ENCODE results near the gene C1QTNF7.

The C1QTNF7 gene, protein sequence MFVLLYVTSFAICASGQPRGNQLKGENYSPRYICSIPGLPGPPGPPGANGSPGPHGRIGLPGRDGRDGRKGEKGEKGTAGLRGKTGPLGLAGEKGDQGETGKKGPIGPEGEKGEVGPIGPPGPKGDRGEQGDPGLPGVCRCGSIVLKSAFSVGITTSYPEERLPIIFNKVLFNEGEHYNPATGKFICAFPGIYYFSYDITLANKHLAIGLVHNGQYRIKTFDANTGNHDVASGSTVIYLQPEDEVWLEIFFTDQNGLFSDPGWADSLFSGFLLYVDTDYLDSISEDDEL

DNA sequence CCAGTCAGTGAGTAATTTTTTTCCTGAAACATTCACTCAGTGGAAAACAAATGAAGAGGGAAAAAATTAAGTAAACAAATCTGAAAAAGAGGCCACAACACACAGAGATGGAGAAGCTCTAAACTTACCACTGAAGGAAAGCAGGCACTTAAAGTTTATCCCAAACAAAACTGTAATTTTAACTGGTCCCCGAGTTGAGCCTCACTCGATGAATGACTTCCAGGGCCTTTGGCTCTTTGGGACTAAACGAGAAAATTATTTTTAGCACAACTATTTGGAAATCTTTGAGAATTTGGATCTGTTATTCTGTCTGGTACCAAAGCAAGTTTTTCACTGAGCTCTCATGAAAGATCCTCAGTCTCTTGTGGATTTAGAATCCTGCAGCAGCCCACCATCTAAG is at the start of gene C1QTNF7:
Gene C1QTNF7, plus strand, starts transcription at position 333 of the 400 bp plus-strand sequence. CDS start 7,711 bp downstream, outside the sequence.
- DNase-seq (ENCODE audit: low read depth in 2 of 2), result no peak

DNA sequence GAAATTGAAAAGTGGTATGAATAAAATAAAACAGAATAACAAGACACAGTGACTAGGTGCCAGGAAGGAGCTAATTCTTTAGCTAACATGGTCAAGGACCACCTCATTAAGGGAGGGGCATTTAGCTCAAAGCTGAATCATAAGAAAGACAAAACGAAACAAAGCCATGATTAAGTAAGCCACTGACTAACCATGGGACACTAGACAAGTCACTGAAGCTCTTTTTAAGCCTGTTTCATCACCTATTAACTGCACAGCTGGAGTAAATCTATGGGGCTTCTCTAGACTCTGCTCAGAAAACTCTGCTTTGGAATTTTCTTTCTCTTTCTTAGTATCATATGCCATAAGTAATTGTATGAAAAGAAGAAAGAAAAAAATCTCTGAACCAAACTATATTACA is 49.8 kb upstream of the C1QTNF7 start:
- DNase-seq (ENCODE audit: low read depth in 2 of 2), result no peak

DNA sequence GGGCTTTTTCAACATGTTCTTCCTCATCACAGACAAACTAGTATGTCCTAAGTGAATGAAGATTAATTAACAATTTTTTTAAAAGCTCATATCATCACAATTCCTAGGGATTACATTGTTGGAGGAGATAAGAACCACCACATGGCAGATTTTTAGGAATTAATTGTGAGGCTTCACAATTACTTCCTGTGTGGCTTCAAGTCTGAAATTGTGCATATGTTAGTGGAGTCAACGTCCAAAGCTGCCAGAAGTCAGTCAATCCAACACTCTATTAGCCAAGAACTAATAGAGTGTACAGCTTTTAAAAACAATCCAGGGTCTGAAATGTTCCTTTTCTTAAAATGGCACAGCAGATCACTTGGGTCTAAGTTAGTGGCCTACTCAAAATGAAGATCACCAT is 49.3 kb upstream of the C1QTNF7 start:
- DNase-seq (ENCODE audit: low read depth in 2 of 2), result no peak

DNA sequence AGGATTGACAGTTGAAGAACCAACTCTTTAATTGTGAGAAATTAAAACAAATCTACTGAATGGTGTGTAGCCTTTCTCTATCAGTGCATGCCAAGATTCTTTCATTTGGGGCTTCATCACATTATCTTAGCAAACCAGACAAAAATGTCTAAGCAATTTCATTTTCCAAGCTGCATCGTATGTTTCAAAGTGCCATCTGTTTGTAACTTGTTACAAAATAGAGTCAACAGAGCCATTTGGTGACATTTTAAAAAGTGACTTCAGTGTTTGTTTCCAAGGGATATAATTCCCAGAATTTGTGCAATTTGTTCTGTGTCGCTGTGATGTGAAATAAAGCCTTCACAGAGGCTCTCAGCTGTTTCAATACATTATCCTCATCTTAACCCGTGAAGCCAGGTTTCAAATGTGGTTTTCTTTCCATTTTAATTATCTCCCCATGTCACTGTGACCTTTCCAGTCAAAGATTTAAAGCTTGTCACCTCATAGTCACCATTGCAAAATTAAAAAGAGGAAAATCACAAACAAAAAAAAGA is 46.0 kb upstream of the C1QTNF7 start:
- no peak for DNase-seq (ENCODE audit: low read depth in 2 of 2)

DNA sequence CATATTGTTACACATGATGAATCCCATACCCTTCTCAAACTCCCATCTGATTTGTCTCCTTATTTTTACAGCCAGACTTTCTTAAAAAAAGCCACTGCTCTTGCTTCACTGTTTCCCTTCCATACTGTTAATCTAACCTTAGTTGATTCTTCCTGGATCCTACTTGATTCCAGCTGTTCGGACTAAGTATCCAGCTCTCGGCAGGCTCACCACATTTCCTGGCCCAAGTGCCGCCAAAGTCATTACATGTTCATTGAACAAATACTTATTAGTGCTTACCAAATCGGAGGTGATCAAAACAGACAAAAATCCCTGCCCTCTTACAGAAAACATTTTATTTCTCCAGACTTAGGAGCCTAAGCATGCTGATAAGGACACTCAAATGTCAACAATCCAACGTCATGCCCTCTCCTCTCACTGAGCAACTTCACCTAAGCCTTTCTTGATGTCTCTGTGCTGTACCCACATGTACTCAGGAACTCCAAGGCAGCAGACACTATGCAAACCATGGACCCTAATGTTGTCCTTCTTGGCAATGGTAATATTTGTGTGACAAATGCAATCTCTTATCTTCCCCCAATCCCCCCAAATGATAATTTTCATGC is 45.1 kb upstream of the C1QTNF7 start:
- no peak for DNase-seq (ENCODE audit: low read depth in 2 of 2)

DNA sequence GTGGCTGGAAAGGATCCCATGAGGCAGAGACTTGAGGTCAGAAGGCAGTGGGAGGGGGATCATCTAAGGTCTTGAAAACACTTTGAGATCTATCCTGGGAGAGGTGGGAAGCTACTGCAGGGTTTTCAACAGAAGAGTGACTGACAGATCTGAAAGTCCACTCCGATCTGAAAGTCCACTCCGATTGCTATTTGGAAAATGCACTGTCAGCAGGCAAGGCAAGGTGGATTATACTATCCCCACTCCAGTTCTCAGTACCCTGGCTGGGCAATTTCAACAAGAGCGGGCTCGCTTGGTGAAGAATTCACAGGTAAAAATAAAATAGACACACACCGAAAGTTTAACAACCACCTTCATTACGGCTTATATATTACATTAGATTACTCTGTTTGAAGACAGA is 42.3 kb upstream of the C1QTNF7 start:
- no peak for DNase-seq (ENCODE audit: low read depth in 2 of 2)

DNA sequence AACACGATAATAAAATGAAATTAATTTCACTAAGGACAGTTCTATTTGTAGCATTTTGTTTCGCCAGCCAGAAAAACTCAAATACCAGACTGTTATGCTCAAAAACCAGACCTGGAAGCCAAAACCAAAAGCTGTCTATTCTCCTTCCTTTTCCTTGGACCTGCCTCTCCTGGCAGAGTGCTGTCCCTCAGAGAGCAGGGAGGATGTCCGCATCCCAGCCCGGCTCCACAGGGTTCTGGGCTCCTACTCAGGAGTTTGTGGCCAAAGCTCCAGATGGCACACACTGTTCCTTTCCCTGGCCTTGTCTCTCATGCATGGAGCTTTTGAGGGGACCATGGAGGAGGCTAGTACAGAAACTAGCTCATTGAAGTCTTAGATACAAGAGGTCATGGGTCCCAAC is 41.9 kb upstream of the C1QTNF7 start:
- DNase-seq (ENCODE audit: low read depth in 2 of 2), result no peak

DNA sequence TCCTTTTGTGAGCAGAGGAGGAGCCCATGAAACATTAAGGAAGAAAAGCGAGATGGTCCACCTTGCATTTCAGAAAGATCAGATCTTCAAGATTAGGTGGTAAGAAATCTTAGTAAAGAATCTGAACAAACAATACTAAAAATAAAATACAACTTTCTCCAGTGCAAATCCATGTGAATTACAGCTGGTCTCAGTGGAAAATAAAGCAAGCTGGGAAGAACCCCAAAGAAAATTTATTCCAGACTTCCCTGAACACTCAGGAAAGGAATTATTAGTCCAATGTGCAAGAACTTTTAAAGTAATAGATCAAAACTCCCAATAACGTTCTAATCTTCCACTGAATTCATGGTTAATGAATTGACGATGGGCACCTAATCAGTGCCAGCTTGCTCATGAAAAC is 37.3 kb upstream of the C1QTNF7 start:
- DNase-seq (ENCODE audit: low read depth in 2 of 2), result no peak

DNA sequence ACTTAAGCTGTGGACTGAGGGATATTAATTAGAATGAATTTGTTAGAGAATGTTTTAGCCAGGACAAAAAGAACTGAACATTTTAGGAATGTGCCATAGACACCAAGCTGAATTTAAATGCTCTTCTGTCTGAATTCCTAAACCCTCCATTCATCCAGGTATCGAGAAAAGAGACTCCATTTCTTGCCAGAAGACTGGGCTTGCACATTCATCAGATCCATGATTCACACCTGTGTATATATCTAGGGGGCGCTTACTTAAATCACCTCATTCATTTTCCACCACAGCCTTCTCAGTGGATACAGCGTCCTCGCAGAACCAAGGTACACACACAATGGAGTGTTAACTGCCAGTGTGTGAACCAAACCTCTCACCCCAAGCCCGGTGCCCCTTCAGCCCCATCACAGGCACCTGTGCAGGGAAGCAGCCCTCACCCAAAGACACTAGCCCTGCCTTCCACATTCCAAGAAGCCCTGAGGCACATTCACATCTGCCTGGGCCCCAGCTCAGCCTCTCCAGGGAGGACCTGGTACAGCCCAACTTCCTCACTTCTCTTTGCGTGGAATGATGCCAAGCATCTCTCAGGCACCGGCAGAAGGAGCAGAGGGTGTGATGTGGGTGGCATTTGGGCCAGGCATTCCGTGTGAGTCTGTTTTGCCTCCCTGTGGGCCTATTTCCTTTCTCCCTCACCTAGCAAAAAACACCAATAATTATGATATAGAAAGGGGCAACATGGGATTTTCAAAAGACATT is 35.6 kb upstream of the C1QTNF7 start:
- DNase-seq (ENCODE audit: low read depth in 2 of 2), result no peak

DNA sequence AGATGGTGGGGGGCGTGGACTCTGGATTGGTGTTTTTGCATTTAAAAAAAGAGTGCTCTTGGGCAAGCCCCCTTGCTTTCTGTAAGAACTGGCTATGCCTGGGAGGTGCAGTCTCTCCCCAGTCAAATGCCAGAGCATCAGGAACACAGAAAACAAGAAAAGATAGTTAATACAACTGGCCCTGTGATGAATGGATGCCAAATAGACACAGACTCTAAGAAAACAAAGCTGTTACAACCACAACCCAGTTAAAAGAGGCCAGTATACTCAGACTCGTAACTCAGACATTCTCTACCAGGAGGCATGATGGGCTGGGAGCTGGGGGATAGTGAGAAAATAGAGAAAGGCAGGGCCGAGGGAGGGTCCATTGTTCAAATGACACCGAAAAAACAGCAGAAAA is 32.5 kb upstream of the C1QTNF7 start:
- no peak for DNase-seq (ENCODE audit: low read depth in 2 of 2)

DNA sequence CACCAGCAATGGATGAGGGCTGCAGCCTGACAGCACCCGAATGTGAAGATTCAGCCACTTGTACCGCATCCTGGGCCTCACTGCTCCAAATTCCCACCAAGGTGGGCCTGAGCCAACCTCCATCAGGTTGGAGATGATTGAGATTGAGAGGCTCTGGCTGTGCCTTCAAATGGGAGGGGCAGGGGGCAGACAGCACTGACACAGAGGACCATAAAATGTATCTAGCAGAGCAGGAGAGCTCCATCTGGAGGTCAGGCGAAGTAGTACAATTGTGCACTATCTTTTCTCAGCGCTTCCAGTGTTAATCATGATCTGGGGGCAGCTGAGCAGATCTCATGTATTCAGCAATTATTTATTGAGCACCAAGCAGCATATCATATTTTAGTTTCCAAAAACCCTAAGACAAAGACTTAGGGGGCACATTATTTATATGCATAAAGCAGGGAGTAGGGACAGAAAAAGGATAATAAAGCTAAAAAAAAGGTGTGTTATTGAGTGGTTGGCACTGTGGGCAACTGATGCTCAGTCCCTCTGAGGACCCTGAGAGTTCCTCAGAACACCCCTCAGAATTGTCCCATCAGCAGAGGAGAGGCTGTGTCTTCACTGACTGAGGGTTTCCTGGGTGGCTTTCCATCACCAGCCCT is 31.6 kb upstream of the C1QTNF7 start:
- DNase-seq (ENCODE audit: low read depth in 2 of 2), result peak; percentile 15 to 27

DNA sequence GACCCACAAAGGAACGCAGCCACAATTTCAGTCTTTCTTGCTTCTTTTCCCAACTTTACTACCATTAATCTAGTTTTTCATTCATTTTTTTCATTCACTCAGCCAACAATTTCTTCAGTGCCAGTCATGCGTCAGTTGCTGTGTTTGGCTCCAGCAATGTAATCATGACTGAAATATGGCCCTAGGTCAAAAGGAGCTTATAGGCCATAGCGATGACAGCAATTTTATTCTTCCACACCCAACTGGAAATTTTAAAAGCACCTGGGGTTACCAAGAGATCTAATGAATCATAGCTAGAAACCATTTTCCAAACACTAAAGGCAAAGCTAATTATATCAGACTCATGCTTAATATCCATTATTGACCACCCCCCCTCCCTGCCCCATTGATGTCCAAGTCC is 29.8 kb upstream of the C1QTNF7 start:
- DNase-seq (ENCODE audit: low read depth in 2 of 2), result no peak

DNA sequence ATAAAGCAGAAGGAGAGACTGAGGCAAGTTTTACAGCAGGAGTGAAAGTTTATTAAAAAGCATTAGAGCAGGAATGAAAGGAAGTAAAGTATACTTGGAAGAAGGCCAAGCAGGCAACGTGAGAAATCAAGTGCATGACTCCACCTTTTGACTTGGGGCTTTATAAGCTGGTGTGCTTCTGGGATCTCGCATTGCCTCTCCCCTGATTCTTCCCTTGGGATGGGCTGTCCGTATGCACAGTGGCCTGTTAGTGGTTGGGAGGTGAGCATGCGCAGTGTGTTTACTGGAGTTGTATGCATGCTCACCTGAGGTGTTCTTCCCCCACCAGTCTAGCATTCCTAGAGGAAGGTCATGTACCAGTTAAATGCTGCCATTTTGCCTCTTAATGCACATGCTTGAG is 29.1 kb upstream of the C1QTNF7 start:
- no peak for DNase-seq (ENCODE audit: low read depth in 2 of 2)

DNA sequence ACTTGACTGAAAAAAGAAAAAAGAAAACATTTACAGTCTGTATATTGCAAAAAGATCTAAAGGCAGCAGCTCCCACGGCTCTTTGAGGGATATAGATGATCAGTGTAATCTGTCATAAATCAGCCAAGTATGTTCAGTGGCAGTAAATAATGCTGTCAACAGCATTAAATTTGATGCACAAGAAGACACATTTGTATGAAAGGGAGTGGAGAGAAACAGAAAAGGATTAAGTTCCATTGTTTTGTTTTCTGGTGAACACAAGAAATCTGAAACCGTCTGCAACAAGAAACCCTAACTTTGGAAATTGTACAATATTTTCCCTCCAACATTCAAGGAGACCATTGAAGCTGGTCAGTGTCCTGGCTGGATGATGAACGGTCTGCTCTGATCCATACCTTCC is 27.6 kb upstream of the C1QTNF7 start:
- DNase-seq (ENCODE audit: low read depth in 2 of 2), result no peak

DNA sequence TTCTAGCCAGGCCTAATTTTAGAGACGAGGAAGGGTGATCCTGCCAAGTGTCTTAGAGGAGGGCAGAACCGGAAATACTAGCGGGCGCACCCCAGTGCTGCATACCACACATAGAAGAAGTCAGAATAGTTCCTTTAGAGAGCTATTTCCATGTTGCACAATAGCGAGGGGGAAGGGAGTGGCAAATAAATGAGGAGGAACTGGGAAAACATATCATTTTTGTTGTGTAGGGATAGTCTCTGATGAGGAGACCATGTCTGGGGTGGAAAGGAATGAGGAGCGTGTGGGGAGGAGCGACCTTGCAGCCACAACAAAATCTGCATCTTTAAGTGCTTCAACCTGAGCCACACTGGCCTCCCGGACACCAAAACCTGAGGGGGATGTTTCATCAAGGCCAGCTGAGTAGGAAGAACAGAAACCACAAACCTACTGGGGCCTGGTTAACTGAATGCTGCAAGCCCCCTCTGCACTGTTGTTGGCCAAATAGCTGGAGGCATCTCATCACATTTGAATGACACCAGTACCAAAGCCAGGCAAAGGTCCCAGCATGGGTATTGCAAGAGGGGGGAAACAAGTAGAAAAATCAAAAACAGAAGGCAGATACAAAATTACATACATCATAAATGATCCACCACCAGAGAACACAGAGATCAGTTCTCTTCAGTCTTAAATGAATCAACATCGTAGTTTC is 26.7 kb upstream of the C1QTNF7 start:
- DNase-seq (ENCODE audit: low read depth in 2 of 2), result no peak

DNA sequence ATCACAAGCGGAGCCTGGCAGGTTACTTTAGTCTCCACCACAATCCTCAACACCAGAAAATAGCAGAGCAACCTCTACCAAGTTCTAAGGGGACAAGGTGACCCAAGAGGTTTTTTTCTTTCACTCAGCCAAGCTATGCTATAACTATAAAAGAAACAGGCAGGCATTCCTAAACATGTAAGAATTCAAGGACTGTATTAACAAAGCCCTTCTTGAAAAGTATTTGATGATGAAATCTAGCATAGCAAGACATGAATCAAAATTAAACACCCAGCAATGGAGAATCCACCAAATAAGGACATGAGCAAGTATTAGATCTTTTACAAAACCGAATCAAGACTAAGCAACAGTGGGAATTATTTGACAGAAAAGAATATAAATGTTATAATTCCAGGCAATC is 25.7 kb upstream of the C1QTNF7 start:
- DNase-seq (ENCODE audit: low read depth in 2 of 2), result no peak

DNA sequence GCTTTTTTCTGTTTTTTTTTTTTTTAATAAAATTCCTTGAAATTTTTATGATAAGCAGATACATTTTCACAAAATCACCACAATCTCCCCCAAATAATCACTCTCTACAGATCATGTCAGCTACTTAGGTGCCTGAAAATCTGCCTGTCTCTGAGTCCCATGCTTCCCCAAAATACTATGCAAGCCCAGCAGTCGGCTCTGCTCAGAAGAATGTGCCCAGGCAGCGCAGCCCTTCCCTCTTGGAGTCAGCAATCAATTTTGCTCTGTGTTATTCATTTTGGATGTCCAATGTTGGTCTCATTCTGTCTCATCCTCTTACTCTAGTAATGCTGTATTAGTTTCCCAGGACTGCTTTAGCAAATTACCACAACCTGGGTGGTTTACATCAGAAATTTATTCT is 24.9 kb upstream of the C1QTNF7 start:
- no peak for DNase-seq (ENCODE audit: low read depth in 2 of 2)

DNA sequence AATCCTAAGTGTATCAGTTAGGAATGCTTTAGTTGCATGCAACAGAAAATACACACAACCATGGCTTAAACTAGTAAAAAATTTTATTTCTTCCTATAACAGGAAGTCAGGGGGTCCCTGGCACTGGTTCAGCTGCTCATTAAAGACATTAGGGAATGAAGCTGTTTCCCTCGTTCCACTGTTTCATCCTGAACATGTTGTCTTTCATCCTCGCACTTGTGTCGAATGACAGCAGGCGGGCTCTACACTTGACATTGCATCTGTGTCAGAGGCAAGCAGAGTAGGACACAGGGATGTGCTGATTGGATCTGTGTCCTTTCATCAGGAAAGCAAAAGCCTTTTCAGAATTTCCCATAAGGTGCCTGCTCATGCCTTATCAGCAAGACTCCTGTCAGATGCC is 22.8 kb upstream of the C1QTNF7 start:
- no peak for DNase-seq (ENCODE audit: low read depth in 2 of 2)

DNA sequence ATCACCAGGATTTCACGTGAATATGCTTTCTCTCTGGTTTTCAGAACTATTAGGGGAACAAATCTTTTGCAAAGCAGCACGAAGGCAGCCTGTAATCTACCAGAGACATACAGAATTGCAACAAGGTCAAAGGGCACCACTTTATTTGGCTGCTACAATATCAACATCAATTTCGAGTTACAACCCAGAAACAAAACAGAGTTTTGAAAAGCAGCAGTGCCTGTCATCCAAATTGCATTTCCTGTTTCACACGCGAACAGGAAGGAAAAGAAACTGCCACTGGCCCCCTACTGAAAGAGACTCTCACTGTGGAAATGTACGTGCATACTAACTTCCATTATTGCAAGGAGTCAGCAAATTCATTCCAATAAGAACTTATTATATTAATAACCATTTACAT is 17.1 kb upstream of the C1QTNF7 start:
- no peak for DNase-seq (ENCODE audit: low read depth in 2 of 2)

DNA sequence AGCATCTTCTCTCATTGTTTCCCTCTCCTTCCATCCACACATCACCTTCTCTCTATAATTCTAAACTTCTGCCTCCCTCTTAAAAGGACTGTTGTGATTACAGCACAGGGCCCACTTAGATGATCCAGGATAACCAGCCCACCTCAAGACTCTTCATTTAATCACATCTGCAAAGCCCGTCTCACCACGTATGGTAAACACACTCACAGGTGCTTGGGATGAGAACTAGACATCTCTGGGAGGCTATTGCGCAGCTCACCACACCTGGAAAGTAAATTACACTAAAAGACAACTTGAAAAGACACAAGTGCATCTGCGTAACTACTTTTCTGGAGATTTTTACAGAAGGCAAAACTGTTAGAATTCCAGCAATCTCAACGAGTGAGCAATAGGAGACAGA is 15.4 kb upstream of the C1QTNF7 start:
- DNase-seq (ENCODE audit: low read depth in 2 of 2), result no peak

DNA sequence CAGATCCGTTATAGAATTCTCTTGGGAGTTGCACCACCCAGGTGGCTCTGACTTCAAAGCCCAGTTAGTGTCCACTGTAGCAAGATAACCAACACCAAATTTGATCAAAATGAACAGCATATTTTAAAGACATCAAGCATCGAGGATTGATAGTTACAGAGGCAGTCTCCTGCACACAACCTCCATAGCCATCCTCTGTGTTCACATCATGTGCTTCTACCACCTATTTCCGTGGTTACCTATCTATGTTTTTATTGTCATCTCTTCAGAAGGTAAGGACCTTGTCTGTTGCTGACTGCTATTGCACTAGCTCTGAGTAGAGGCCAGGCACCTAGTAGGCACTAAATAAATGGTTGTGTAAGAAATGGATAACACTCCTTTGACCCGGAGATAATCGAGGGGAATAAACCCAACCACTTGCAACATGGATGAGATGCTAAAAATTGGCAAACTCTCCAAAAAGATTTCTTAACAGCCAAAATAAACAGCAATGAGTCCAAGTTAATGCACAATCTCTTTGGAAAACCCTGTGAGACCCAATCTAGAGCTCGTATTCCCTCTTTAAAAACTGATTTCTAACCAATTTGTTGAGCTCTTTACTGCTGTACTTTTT is 14.7 kb upstream of the C1QTNF7 start:
- DNase-seq (ENCODE audit: low read depth in 2 of 2), result no peak
